GM12878 (cell line): ENCODE results near the gene PHLDB1.

Experiments
- ELK1 ChIP-seq: IDR thresholded peaks from 2 replicates; pipeline ENCODE4 v1.6.1; 2012; ENCODE audit warnings: low read depth, low read length, improper control_type of control experiment
- POLR2AphosphoS5 ChIP-seq: IDR thresholded peaks from 2 replicates; pipeline ENCODE4 v1.6.1; 2011; ENCODE audit warnings: mild to moderate bottlenecking, low read length, inconsistent platforms
- ZNF274 ChIP-seq: IDR thresholded peaks from one replicate; pipeline ENCODE4 v1.8.0; 2011; ENCODE audit not compliant: insufficient read length, insufficient read depth

- TF ChIP-seq ZNF274 = no peak
- TF ChIP-seq POLR2AphosphoS5 = no peak
- no peak for TF ChIP-seq ELK1
Observed at GRCh38 chr11:118703563-118704106, 96.2 kb downstream of the PHLDB1 start.
